ENCODE results near the gene KCNJ13.
"Not testable (repeated sequence)": the region's sequence is repeated elsewhere in the genome, so short reads cannot be mapped to it uniquely, and the experiment has no call there.

KCNJ13 gene

GRCh38 chr2:232723027-232723426 lies 53.3 kb downstream of the KCNJ13 start:
- no peak for TF ChIP-seq POLR2AphosphoS5 (IDR thresholded peaks at IDR 0.05; ENCODE audit: borderline replicate concordance, low read depth, low read length)
- no peak for TF ChIP-seq EZH2 (IDR thresholded peaks at IDR 0.05)
- TF ChIP-seq FOXP2 (optimal IDR thresholded peaks at IDR 0.05; ENCODE audit: control extremely low read depth, extremely low read length, insufficient read depth), result no peak
- H3K36me3 ChIP-seq (ENCODE audit: insufficient read depth, low read length), result peaks cover 57% of the 10 kb centered on the region
- H3K9me3 ChIP-seq (ENCODE audit: low read depth, low read length), result no peaks in the 10 kb centered on the region
- no peak overlapping the region for H3K9ac ChIP-seq (ENCODE audit: insufficient read length)
- H3K4me3 ChIP-seq, result no peak overlapping the region
- H3K27ac ChIP-seq, result no peak overlapping the region; the same call in 1 of the 2 replicates
- no peak for DNase-seq (ENCODE audit: low read depth, low spot score)

GRCh38 chr2:232721882-232722281 lies 54.5 kb downstream of the KCNJ13 start:
- no peak for TF ChIP-seq FOXP2 (optimal IDR thresholded peaks at IDR 0.05; ENCODE audit: control extremely low read depth, extremely low read length, insufficient read depth)
- Histone ChIP-seq H3K9me3 (ENCODE audit: low read depth, low read length) (no peaks in the 10 kb centered on the region), H3K4me3 (no peak overlapping the region), H3K9ac (ENCODE audit: insufficient read length) (no peak overlapping the region), H3K36me3 (ENCODE audit: insufficient read depth, low read length) (peaks cover 59% of the 10 kb centered on the region), H3K27ac (no peak overlapping the region)
- no peak for DNase-seq (ENCODE audit: low read depth, low spot score)

GRCh38 chr2:232721261-232721660 lies 55.1 kb downstream of the KCNJ13 start:
- peaks cover 66% of the 10 kb centered on the region for H3K36me3 ChIP-seq (ENCODE audit: insufficient read depth, low read length)

GRCh38 chr2:232720056-232720455 lies 56.3 kb downstream of the KCNJ13 start:
- H3K36me3 ChIP-seq (ENCODE audit: insufficient read depth, low read length), result peaks cover 59% of the 10 kb centered on the region
- DNase-seq (ENCODE audit: low read depth, low spot score); H3K4me3 ChIP-seq; H3K9ac ChIP-seq (ENCODE audit: insufficient read length); H3K27ac ChIP-seq; H3K9me3 ChIP-seq (ENCODE audit: low read depth, low read length): not testable (repeated sequence)

More at GRCh38 chr2:232721261-232721660, 55.1 kb downstream of the KCNJ13 start:
- no peak overlapping the region for H3K27ac ChIP-seq
- DNase-seq (ENCODE audit: low read depth, low spot score), result no peak
- no peak overlapping the region for H3K9ac ChIP-seq (ENCODE audit: insufficient read length)
- no peak for TF ChIP-seq EZH2 (IDR thresholded peaks at IDR 0.05)
- no peak for TF ChIP-seq FOXP2 (optimal IDR thresholded peaks at IDR 0.05; ENCODE audit: control extremely low read depth, extremely low read length, insufficient read depth)
- TF ChIP-seq POLR2AphosphoS5 (IDR thresholded peaks at IDR 0.05; ENCODE audit: borderline replicate concordance, low read depth, low read length), result no peak
- no peak overlapping the region for H3K4me3 ChIP-seq
- no peaks in the 10 kb centered on the region for H3K9me3 ChIP-seq (ENCODE audit: low read depth, low read length)

Data from SK-N-MC (cell line).